SK-N-SH treated with all-trans-retinoic acid at 6 μM for 48 hours (cell line): ENCODE data around the gene CACNA1B.

Experiments used
- ATAC-seq: fragments of 200-7000 bp; cut with Tn5 transposase; 3 replicates; pipeline ENCODE4 v1.9.1; 2020; ENCODE audit warnings: mild to moderate bottlenecking, moderate library complexity
- ARNTL ChIP-seq: fragments of 450-650 bp; formaldehyde crosslinking; IDR thresholded peaks from 2 replicates; pipeline ENCODE4 v1.5.0; 2020; ENCODE audit warnings: low read depth, mild to moderate bottlenecking, moderate library complexity, borderline replicate concordance
- BACH2 ChIP-seq: fragments of 250-450 bp; sonication (Bioruptor Pico); IDR thresholded peaks from 2 replicates; pipeline ENCODE4 v1.9.0; 2021; ENCODE audit warnings: mild to moderate bottlenecking, borderline replicate concordance
- CSDC2 ChIP-seq: fragments of 250-450 bp; sonication (Bioruptor Pico); IDR thresholded peaks from 2 replicates; pipeline ENCODE4 v1.5.0; 2020; ENCODE audit warnings: mild to moderate bottlenecking, moderate library complexity
- CSRNP3 ChIP-seq: fragments of 250-450 bp; sonication (Bioruptor Pico); IDR thresholded peaks from 2 replicates; pipeline ENCODE4 v1.5.1; 2021; ENCODE audit warnings: mild to moderate bottlenecking, moderate library complexity
- GLIS3 ChIP-seq: fragments of 250-450 bp; sonication (Bioruptor Pico); IDR thresholded peaks from 2 replicates; pipeline ENCODE4 v1.5.0; 2020; ENCODE audit warnings: mild to moderate bottlenecking, moderate library complexity
- ISL1 ChIP-seq: fragments of 250-450 bp; sonication (Bioruptor Pico); IDR thresholded peaks from 2 replicates; pipeline ENCODE4 v2.1.2; 2022; ENCODE audit warnings: mild to moderate bottlenecking, moderate library complexity
- OSR1 ChIP-seq: fragments of 250-450 bp; sonication (Bioruptor Pico); IDR thresholded peaks from 2 replicates; pipeline ENCODE4 v1.8.0; 2022; ENCODE audit warnings: moderate library complexity, mild to moderate bottlenecking, inconsistent platforms
- PATZ1 ChIP-seq: fragments of 250-450 bp; sonication (Bioruptor Pico); IDR thresholded peaks from 2 replicates; pipeline ENCODE4 v1.8.0; 2020; ENCODE audit warnings: mild to moderate bottlenecking, moderate library complexity, borderline replicate concordance
- POU6F1 ChIP-seq: fragments of 250-450 bp; sonication (Bioruptor Pico); IDR thresholded peaks from 2 replicates; pipeline ENCODE4 v1.8.0; 2021; ENCODE audit warnings: low read depth, mild to moderate bottlenecking, moderate library complexity, borderline replicate concordance
- PPARA ChIP-seq: fragments of 250-450 bp; sonication (Bioruptor Pico); IDR thresholded peaks from 2 replicates; pipeline ENCODE4 v1.5.0; 2020; ENCODE audit warnings: mild to moderate bottlenecking, borderline replicate concordance
- RARB ChIP-seq: fragments of 250-450 bp; sonication (Bioruptor Pico); IDR thresholded peaks from 2 replicates; pipeline ENCODE4 v1.8.0; 2021; ENCODE audit warnings: mild to moderate bottlenecking, moderate library complexity
- SNAI2 ChIP-seq: fragments of 250-450 bp; sonication (Bioruptor Pico); IDR thresholded peaks from 2 replicates; pipeline ENCODE4 v1.5.0; 2020; ENCODE audit warnings: mild to moderate bottlenecking, moderate library complexity
- TCF4 ChIP-seq: fragments of 250-450 bp; sonication (Bioruptor Pico); IDR thresholded peaks from 2 replicates; pipeline ENCODE4 v1.8.0; 2021; ENCODE audit warnings: mild to moderate bottlenecking, moderate library complexity, borderline replicate concordance
- TOX ChIP-seq: fragments of 250-450 bp; sonication (Bioruptor Pico); IDR thresholded peaks from 2 replicates; pipeline ENCODE4 v1.8.0; 2021; ENCODE audit warnings: mild to moderate bottlenecking, moderate library complexity, borderline replicate concordance
- TSHZ2 ChIP-seq: fragments of 250-450 bp; sonication (Bioruptor Pico); IDR thresholded peaks from 2 replicates; pipeline ENCODE4 v1.5.0; 2020; ENCODE audit warnings: mild to moderate bottlenecking, moderate library complexity
- ZC3H10 ChIP-seq: fragments of 250-450 bp; sonication (Bioruptor Pico); IDR thresholded peaks from 2 replicates; pipeline ENCODE4 v1.5.1; 2021; ENCODE audit warnings: mild to moderate bottlenecking, moderate library complexity
- ZFP3 ChIP-seq: fragments of 250-450 bp; sonication (Bioruptor Pico); IDR thresholded peaks from 2 replicates; pipeline ENCODE4 v1.5.0; 2020; ENCODE audit warnings: mild to moderate bottlenecking, moderate library complexity
- ZFP30 ChIP-seq: fragments of 450-650 bp; formaldehyde crosslinking; IDR thresholded peaks from 2 replicates; pipeline ENCODE4 v1.5.0; 2022; ENCODE audit warnings: mild to moderate bottlenecking, moderate library complexity
- ZNF565 ChIP-seq: fragments of 450-650 bp; formaldehyde crosslinking; conservative IDR thresholded peaks from 2 replicates; pipeline ENCODE4 v1.5.0; 2020; ENCODE audit warnings: low read depth, mild to moderate bottlenecking, moderate library complexity
- ZNF8 ChIP-seq: fragments of 450-650 bp; formaldehyde crosslinking; IDR thresholded peaks from 2 replicates; pipeline ENCODE4 v1.5.0; 2020; ENCODE audit warnings: mild to moderate bottlenecking, moderate library complexity

Gene CACNA1B

GRCh38 chr9:137975936-137976565 lies 98.5 kb downstream of the CACNA1B start:
- no peak for ATAC-seq
- no peak for TF ChIP-seq ZFP3 (CRISPR knock-in tag)
- TF ChIP-seq BACH2 (CRISPR knock-in tag), result no peak
- TF ChIP-seq TCF4 (CRISPR knock-in tag), result no peak
- TF ChIP-seq ARNTL (CRISPR knock-in tag), result no peak
- TF ChIP-seq OSR1 (CRISPR knock-in tag), result no peak
- TF ChIP-seq ISL1 (CRISPR knock-in tag), result no peak
- TF ChIP-seq ZNF8 (CRISPR knock-in tag), result no peak
- no peak for TF ChIP-seq POU6F1 (CRISPR knock-in tag)
- no peak for TF ChIP-seq CSDC2 (CRISPR knock-in tag)
- TF ChIP-seq TSHZ2, result no peak
- no peak for TF ChIP-seq PATZ1 (CRISPR knock-in tag)
- no peak for TF ChIP-seq TOX (CRISPR knock-in tag)
- no peak for TF ChIP-seq ZFP30
- no peak for TF ChIP-seq PPARA (CRISPR knock-in tag)
- TF ChIP-seq ZNF565 (CRISPR knock-in tag), result no peak
- TF ChIP-seq GLIS3 (CRISPR knock-in tag), result no peak
- TF ChIP-seq ZC3H10 (CRISPR knock-in tag), result no peak
- TF ChIP-seq SNAI2, result no peak
- TF ChIP-seq, all 23 proteins: peak for 0

- TF ChIP-seq CSRNP3 (CRISPR knock-in tag) (no peak), ZNF8 (CRISPR knock-in tag) (no peak), PATZ1 (CRISPR knock-in tag) (no peak), TCF4 (CRISPR knock-in tag) (no peak), RARB (CRISPR knock-in tag) (no peak), ZNF565 (CRISPR knock-in tag) (no peak), POU6F1 (CRISPR knock-in tag) (no peak), TSHZ2 (no peak), CSDC2 (CRISPR knock-in tag) (no peak), ARNTL (CRISPR knock-in tag) (no peak)
- no peak for ATAC-seq
Observed at GRCh38 chr9:137977571-137978261, 100.1 kb downstream of the CACNA1B start.
